Esophagus squamous epithelium (tissue), 4 donors: ENCODE data around the gene CSNK1A1.

Experiments used
- POLR2A ChIP-seq, 4 donors: fragments of 450-650 bp; IDR thresholded peaks; one replicate each; pipeline ENCODE4 v1.6.1; 2017; ENCODE audit warnings: antibody characterized with exemption in 4 of 4, mild to moderate bottlenecking in 4 of 4, moderate library complexity in 3 of 4
- TF ChIP-seq, protein P1 (sequence below), 6 experiments: fragments of 450-650 bp in 4 of 6; fragments of 200-600 bp in 2 of 6; sonication (generic) in 2 of 6; IDR thresholded peaks; one replicate each; pipeline ENCODE4 v1.5.1; 2016 to 2019; ENCODE audit warnings: antibody characterized with exemption in 6 of 6, mild to moderate bottlenecking in 4 of 6, moderate library complexity in 4 of 6

DNA sequence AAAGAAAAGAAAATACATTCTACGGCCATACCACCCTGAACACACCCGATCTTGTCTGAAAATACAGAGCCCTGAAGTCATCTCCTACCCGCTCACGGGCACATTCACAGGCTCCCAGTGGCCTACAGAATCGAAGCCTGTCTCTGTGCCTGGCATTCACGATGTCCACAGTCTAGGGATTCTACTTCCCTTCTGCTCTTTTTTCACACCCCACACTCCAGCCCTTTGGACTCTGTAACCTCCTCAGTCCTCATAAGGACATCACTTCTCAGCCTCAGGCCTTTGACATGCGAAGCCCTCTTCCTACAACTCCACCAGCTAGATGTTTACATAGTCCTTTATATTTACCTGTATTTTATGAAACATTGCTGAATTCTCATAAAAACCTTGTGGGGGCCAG is 77.8 kb downstream of the CSNK1A1 start:
- TF ChIP-seq, protein P1, sequence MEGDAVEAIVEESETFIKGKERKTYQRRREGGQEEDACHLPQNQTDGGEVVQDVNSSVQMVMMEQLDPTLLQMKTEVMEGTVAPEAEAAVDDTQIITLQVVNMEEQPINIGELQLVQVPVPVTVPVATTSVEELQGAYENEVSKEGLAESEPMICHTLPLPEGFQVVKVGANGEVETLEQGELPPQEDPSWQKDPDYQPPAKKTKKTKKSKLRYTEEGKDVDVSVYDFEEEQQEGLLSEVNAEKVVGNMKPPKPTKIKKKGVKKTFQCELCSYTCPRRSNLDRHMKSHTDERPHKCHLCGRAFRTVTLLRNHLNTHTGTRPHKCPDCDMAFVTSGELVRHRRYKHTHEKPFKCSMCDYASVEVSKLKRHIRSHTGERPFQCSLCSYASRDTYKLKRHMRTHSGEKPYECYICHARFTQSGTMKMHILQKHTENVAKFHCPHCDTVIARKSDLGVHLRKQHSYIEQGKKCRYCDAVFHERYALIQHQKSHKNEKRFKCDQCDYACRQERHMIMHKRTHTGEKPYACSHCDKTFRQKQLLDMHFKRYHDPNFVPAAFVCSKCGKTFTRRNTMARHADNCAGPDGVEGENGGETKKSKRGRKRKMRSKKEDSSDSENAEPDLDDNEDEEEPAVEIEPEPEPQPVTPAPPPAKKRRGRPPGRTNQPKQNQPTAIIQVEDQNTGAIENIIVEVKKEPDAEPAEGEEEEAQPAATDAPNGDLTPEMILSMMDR (IDR thresholded peaks at IDR 0.05): no peak
- TF ChIP-seq POLR2A (IDR thresholded peaks at IDR 0.05): no peak
